Activated B cell treated with CpG ODN at 0.5 μM for 24 hours (primary cell): ENCODE results near the gene LRRC55. TPM values are rescaled to one million over a fixed set of nuclear protein-coding genes. Genes with fewer than 3 reads are reported as not detected.

Source experiments
- ATAC-seq: fragments of 200-7000 bp; cut with Tn5 transposase; one replicate; pipeline ENCODE4 v1.10.0; 2021; ENCODE audit warnings: low read depth, mild to moderate bottlenecking, moderate library complexity
- CTCF ChIA-PET: fragments of 350-600 bp; sonication (Branson Sonifier 250); formaldehyde crosslinking; loops from one replicate; lab custom pipeline; 2021; ENCODE audit warnings: antibody characterized with exemption; lab: Charles Lee
- POLR2A ChIA-PET: fragments of 350-600 bp; sonication (Branson Sonifier 250); formaldehyde crosslinking; loops from one replicate; lab custom pipeline; 2021; ENCODE audit warnings: antibody characterized with exemption; lab: Charles Lee
- DNase-seq: peaks from one replicate; pipeline ENCODE4 v3.0.0; 2022
- H3K27ac Mint-ChIP-seq: one replicate; pipeline ENCODE4 v1.8.0; 2020; ENCODE audit warnings: mixed read lengths
- H3K27me3 Mint-ChIP-seq: one replicate; pipeline ENCODE4 v1.8.0; 2021; ENCODE audit warnings: mixed read lengths
- H3K36me3 Mint-ChIP-seq: one replicate; pipeline ENCODE4 v1.8.0; 2021; ENCODE audit warnings: low read depth, mixed read lengths
- H3K4me1 Mint-ChIP-seq: one replicate; pipeline ENCODE4 v1.8.0; 2021; ENCODE audit warnings: mixed read lengths
- H3K4me3 Mint-ChIP-seq: one replicate; pipeline ENCODE4 v1.8.0; 2020; ENCODE audit warnings: mild to moderate bottlenecking, mixed read lengths
- H3K9me3 Mint-ChIP-seq: one replicate; pipeline ENCODE4 v1.8.0; 2020; ENCODE audit warnings: mixed read lengths
- intact Hi-C: fragments of 100-400 bp; cut with micrococcal nuclease; formaldehyde crosslinking; loops from one replicate; pipeline ENCODE4 v1.15.1; 2024
- total RNA-seq: library from RNA; stranded (reverse); gene quantifications from 2 replicates; pipeline ENCODE4 v1.2.3, GENCODE V29; 2022
- TF ChIP-seq, protein P1 (sequence below): fragments of 200-600 bp; IDR thresholded peaks from one replicate; pipeline ENCODE4 v1.8.0; 2022; ENCODE audit warnings: antibody characterized with exemption, mild to moderate bottlenecking

The LRRC55 gene
- total RNA-seq, 1 donor from 2014 or later = not detected

DNA sequence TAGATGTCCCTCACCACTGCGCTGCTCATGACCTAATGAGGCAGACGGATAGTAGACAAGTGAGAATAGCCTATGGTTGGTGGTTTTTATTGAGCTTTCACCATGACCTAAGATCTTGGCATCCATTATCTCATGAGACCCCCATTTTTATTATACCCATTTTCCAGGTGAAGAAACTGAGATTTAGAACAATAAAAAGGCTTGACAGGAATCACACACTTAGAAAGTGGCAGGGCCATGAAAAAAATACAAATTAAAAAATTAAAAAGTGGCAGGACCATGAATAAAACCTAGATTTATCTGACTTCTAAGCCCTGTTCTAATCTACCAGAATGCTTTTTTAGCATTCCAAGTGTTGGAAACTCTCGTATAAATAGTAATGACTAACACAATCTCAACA lies 1.1 kb downstream of the LRRC55 start:
- intact Hi-C loops = no loop called here
- Mint-ChIP-seq H3K4me1 (no peaks in the 10 kb centered on the region), H3K27ac (no peak overlapping the region), H3K4me3 (no peak overlapping the region), H3K36me3 (no peaks in the 10 kb centered on the region), H3K27me3 (peaks cover 21% of the 10 kb centered on the region), H3K9me3 (peaks cover 3% of the 10 kb centered on the region)
- no peak for ATAC-seq
- TF ChIP-seq, protein P1, sequence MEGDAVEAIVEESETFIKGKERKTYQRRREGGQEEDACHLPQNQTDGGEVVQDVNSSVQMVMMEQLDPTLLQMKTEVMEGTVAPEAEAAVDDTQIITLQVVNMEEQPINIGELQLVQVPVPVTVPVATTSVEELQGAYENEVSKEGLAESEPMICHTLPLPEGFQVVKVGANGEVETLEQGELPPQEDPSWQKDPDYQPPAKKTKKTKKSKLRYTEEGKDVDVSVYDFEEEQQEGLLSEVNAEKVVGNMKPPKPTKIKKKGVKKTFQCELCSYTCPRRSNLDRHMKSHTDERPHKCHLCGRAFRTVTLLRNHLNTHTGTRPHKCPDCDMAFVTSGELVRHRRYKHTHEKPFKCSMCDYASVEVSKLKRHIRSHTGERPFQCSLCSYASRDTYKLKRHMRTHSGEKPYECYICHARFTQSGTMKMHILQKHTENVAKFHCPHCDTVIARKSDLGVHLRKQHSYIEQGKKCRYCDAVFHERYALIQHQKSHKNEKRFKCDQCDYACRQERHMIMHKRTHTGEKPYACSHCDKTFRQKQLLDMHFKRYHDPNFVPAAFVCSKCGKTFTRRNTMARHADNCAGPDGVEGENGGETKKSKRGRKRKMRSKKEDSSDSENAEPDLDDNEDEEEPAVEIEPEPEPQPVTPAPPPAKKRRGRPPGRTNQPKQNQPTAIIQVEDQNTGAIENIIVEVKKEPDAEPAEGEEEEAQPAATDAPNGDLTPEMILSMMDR = no peak
- POLR2A ChIA-PET = no interaction called here
- DNase-seq = no peak
- CTCF ChIA-PET = no interaction called here

DNA sequence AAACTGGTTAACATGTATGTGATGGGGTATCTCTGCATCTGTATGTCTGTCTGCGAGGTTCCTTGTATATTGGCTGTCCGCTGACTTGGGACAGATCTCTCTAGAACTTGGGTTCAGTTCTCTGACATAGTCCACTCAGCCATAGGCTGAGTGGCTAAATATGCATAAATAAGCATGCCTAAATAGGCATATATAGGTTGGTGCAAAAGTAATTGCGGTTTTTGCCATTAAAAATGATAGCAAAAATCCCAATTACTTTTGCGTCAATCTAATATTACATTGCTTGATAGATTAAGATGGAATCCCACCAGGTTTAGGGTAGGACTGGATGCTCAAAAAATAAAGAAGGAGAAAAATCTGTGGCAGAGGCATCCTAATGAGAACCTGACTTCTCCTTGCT lies 8.8 kb downstream of the LRRC55 start:
- CTCF ChIA-PET = no interaction called here
- no peaks in the 10 kb centered on the region for H3K9me3 Mint-ChIP-seq
- no peaks in the 10 kb centered on the region for H3K4me1 Mint-ChIP-seq
- DNase-seq (no peak), ATAC-seq (no peak)
- H3K4me3 Mint-ChIP-seq = no peak overlapping the region
- H3K36me3 Mint-ChIP-seq = no peaks in the 10 kb centered on the region
- TF ChIP-seq, protein P1 = no peak
- peaks cover 9% of the 10 kb centered on the region for H3K27me3 Mint-ChIP-seq
- POLR2A ChIA-PET = no interaction called here
- H3K27ac Mint-ChIP-seq = no peak overlapping the region
- intact Hi-C loops = no loop called here

DNA sequence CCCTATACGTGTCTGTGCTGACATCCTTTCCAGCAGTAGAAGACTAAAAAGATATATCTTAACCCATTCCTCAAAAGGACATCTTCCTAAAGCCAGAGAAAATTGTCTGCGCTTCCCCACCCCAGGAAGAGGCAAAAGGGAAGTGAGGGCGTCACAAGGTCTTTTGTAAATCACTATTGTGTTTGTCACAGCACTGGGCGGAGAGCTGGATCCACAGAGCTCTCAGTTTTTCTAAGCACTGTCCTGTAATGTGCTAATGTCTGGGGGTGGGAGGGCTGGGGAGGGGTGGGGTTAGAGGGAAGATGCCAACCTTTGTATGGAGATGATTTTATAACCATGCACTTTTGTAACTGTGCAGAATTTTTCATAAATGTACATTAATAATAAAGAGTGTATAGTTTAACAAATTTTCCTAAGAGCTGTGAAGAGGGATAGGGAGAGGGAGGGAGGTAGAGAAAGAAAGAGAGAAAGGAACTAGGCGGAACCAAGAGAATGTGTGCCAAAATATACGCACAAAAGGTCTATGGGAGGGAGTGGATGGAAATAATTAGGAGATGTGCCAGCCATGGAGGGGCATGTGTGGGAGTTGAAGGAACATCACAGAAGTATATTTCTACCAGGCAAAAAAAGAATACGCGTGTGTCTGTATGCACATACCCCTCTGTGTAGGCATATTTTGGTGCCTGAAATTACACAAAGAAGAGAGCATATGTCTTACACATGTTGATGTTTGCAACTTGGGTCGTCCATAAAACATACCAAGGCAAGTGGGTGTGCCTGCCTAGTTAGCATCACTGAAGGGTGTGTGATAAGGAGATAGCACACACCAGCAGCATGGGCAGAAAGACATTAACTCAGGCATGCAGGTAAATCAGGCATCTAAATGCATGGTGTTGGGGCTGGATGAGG lies 9.8 kb downstream of the LRRC55 start:
- Mint-ChIP-seq H3K27me3 (peaks cover 9% of the 10 kb centered on the region), H3K9me3 (no peaks in the 10 kb centered on the region), H3K4me1 (no peaks in the 10 kb centered on the region), H3K27ac (no peak overlapping the region), H3K36me3 (no peaks in the 10 kb centered on the region), H3K4me3 (no peak overlapping the region)
- CTCF ChIA-PET = no interaction called here
- no peak for ATAC-seq
- intact Hi-C loops = no loop called here
- POLR2A ChIA-PET = no interaction called here
- TF ChIP-seq, protein P1 = no peak
- no peak for DNase-seq

DNA sequence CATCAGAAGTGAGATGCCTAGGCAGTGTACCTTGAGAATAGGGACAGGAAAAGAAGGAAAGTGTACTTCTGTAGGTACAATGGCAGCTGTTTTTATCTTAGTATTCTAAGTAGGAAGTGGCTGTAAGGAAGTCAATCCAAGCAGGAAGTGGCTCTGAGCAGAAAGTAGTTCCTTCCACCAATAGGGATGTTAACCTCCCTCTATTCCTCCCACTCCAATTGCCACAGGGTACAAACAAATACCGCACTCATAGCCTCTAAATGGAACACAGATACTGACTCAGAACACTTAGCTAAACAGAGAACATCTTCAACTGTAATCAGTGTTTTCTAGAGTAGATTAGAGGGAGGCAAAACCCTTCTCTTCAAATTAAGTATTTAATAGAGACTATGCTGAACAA lies 10.6 kb downstream of the LRRC55 start:
- DNase-seq = no peak
- H3K9me3 Mint-ChIP-seq = no peaks in the 10 kb centered on the region
- CTCF ChIA-PET = no interaction called here
- TF ChIP-seq, protein P1 = no peak
- H3K36me3 Mint-ChIP-seq = no peaks in the 10 kb centered on the region
- no peak overlapping the region for H3K4me3 Mint-ChIP-seq
- ATAC-seq = no peak
- intact Hi-C loops = no loop called here
- POLR2A ChIA-PET = no interaction called here
- H3K27ac Mint-ChIP-seq = no peak overlapping the region
- peaks cover 9% of the 10 kb centered on the region for H3K27me3 Mint-ChIP-seq
- H3K4me1 Mint-ChIP-seq = no peaks in the 10 kb centered on the region

DNA sequence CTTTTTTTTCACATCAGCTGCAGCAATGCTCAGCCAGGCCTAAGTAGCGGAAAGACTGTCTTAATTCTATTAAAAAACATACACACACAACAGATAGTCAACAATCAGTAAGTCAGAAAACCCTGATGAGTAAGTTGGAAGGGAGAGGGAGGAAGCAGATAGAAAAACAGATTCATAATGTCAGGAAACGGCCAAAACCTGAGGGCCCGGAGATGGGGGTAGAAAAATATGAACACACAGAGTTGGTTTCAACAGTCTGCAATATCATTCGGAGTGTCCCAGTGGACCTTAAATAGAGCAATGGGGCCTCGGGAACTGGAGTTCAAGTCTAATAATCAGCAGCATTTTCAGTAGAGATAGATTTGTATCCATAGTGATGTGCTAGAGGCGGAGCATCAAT lies 14.8 kb downstream of the LRRC55 start:
- peaks cover 7% of the 10 kb centered on the region for H3K27me3 Mint-ChIP-seq

More for the DNA sequence above, 14.8 kb downstream of the LRRC55 start:
- ChIA-PET CTCF (no interaction called here), POLR2A (no interaction called here)
- ATAC-seq (no peak), DNase-seq (no peak)
- Mint-ChIP-seq H3K4me3 (no peak overlapping the region), H3K36me3 (no peaks in the 10 kb centered on the region), H3K9me3 (no peaks in the 10 kb centered on the region), H3K4me1 (no peaks in the 10 kb centered on the region), H3K27ac (no peak overlapping the region)
- intact Hi-C loops = no loop called here
- TF ChIP-seq, protein P1 = no peak
